T-helper 22 cell (primary cell): ENCODE measurements around the gene PTTG1IP.
A peak's percentile ranks its signal among the peaks of the same experiment; 100 is the strongest.
"Not testable (repeated sequence)": the region's sequence is repeated elsewhere in the genome, so short reads cannot be mapped to it uniquely, and the experiment has no call there.

Experiments
- DNase-seq: peaks from one replicate; pipeline ENCODE4 v3.0.0-alpha.2; 2020; ENCODE audit warnings: low read depth

PTTG1IP gene

GRCh38 chr21:44881198-44881872, 7.8 kb upstream of the PTTG1IP start:
- DNase-seq = peak; percentile 23

GRCh38 chr21:44880405-44881197, 7.1 kb upstream of the PTTG1IP start:
- DNase-seq = no peak

- not testable (repeated sequence) for DNase-seq
Observed at GRCh38 chr21:44879238-44879637, 5.7 kb upstream of the PTTG1IP start.

GRCh38 chr21:44878053-44878982, 4.8 kb upstream of the PTTG1IP start:
- DNase-seq = no peak

- DNase-seq = no peak
Observed at GRCh38 chr21:44876849-44877575, 3.5 kb upstream of the PTTG1IP start.

GRCh38 chr21:44875316-44875700, 1.8 kb upstream of the PTTG1IP start:
- DNase-seq = no peak

GRCh38 chr21:44874497-44875315, 1.2 kb upstream of the PTTG1IP start:
- DNase-seq = peak; percentile 15

- no peak for DNase-seq
Observed at GRCh38 chr21:44874240-44874496, 678 bp upstream of the PTTG1IP start.

- DNase-seq = no peak
Observed at GRCh38 chr21:44872649-44873355, 688 bp downstream of the PTTG1IP start.

- no peak for DNase-seq
Observed at GRCh38 chr21:44872323-44872648, 1.2 kb downstream of the PTTG1IP start.

- no peak for DNase-seq
Observed at GRCh38 chr21:44871576-44872269, 1.8 kb downstream of the PTTG1IP start.

- DNase-seq = peak; percentile 57
Observed at GRCh38 chr21:44870748-44871495, 2.6 kb downstream of the PTTG1IP start.

- no peak for DNase-seq
Observed at GRCh38 chr21:44869781-44870747, 3.4 kb downstream of the PTTG1IP start.

GRCh38 chr21:44868707-44869106, 4.8 kb downstream of the PTTG1IP start:
- DNase-seq = no peak

GRCh38 chr21:44867999-44868700, 5.3 kb downstream of the PTTG1IP start:
- DNase-seq = peak; percentile 51

- DNase-seq = no peak
Observed at GRCh38 chr21:44867464-44867863, 6.0 kb downstream of the PTTG1IP start.

GRCh38 chr21:44866780-44867179, 6.7 kb downstream of the PTTG1IP start:
- no peak for DNase-seq
